MCF 10A (cell line): ENCODE data around the gene PHC1. TPM values are rescaled to one million over a fixed set of nuclear protein-coding genes. Genes with fewer than 3 reads are reported as not detected.

ENCODE experiments used
- BruUV-seq: library from RNA; stranded (reverse); fragments of 400-500 nt; replicated peaks from 2 replicates; lab custom pipeline; 2021; lab: Mats Ljungman, UMichigan
- CTCF ChIA-PET: fragments of 300-600 bp; sonication (Branson Sonifier 250); formaldehyde crosslinking; extraction: SDS; loops from one replicate; lab custom pipeline; 2021; ENCODE audit warnings: antibody characterized with exemption, inconsistent platforms; lab: Yijun Ruan, JAX
- POLR2A ChIA-PET: fragments of 300-600, 350-650 bp; sonication (Branson Sonifier 250); formaldehyde crosslinking; extraction: SDS; loops from one replicate; lab custom pipeline; 2020; ENCODE audit warnings: antibody characterized with exemption, inconsistent platforms; lab: Yijun Ruan, JAX
- DNase-seq: peaks from one replicate; pipeline ENCODE4 v3.0.0-alpha.2; 2018; ENCODE audit not compliant: unreplicated experiment
- H3K27ac Mint-ChIP-seq: one replicate; pipeline ENCODE4 v1.8.0; 2022; ENCODE audit warnings: mild to moderate bottlenecking, low read depth, mixed read lengths; ENCODE audit not compliant: unreplicated experiment
- H3K27me3 Mint-ChIP-seq: one replicate; pipeline ENCODE4 v1.8.0; 2022; ENCODE audit warnings: mixed read lengths; ENCODE audit not compliant: insufficient read depth, unreplicated experiment
- H3K36me3 Mint-ChIP-seq: one replicate; pipeline ENCODE4 v1.8.0; 2022; ENCODE audit warnings: mild to moderate bottlenecking, moderate library complexity, mixed read lengths; ENCODE audit not compliant: insufficient read depth, unreplicated experiment
- H3K4me1 Mint-ChIP-seq: one replicate; pipeline ENCODE4 v1.8.0; 2022; ENCODE audit warnings: mixed read lengths; ENCODE audit not compliant: insufficient read depth, unreplicated experiment
- H3K4me3 Mint-ChIP-seq: one replicate; pipeline ENCODE4 v1.8.0; 2022; ENCODE audit warnings: mild to moderate bottlenecking, moderate library complexity, mixed read lengths; ENCODE audit not compliant: unreplicated experiment
- H3K9me3 Mint-ChIP-seq: one replicate; pipeline ENCODE4 v1.8.0; 2022; ENCODE audit warnings: mixed read lengths; ENCODE audit not compliant: unreplicated experiment
- intact Hi-C: fragments of 100-400 bp; cut with micrococcal nuclease; formaldehyde crosslinking; loops from 2 replicates; pipeline ENCODE4 v1.14.1; 2022
- total RNA-seq: library from RNA; stranded (reverse); gene quantifications from 2 replicates; pipeline ENCODE4 v1.2.3, GENCODE V29; 2022
- TF ChIP-seq, protein P1 (sequence below): fragments of 200-600 bp; IDR thresholded peaks from one replicate; pipeline ENCODE4 v1.8.0; 2022; ENCODE audit warnings: antibody characterized with exemption, mild to moderate bottlenecking; ENCODE audit not compliant: unreplicated experiment

PHC1 gene
- total RNA-seq, 1 experiment from 2014 or later = 23.0 TPM

DNA sequence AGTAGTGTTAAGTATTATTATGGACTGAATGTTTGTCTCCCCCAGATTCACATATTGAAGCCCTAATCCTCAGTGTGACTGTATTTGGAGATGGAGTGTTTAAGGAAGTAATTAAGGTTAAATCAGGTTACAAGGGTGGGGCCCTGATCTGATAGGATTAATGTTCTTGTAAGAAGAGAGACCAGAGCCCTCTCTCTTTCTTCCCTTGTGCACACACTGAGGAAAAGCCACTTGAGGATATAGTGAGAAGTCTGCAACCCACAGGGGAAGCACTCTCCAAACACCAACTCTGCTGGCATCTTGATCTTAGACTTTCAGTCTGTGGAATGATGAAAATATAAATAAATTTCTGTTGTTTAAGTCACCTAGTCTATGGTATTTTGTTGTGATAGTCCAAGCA is 72.9 kb downstream of the PHC1 start:
- Mint-ChIP-seq H3K9me3 (no peaks in the 10 kb centered on the region), H3K27ac (no peak overlapping the region), H3K27me3 (no peaks in the 10 kb centered on the region), H3K36me3 (no peaks in the 10 kb centered on the region), H3K4me1 (no peaks in the 10 kb centered on the region), H3K4me3 (no peak overlapping the region)
- DNase-seq = no peak
- CTCF ChIA-PET = no interaction called here
- BruUV-seq = no TSS peak
- POLR2A ChIA-PET = no interaction called here
- TF ChIP-seq, protein P1, sequence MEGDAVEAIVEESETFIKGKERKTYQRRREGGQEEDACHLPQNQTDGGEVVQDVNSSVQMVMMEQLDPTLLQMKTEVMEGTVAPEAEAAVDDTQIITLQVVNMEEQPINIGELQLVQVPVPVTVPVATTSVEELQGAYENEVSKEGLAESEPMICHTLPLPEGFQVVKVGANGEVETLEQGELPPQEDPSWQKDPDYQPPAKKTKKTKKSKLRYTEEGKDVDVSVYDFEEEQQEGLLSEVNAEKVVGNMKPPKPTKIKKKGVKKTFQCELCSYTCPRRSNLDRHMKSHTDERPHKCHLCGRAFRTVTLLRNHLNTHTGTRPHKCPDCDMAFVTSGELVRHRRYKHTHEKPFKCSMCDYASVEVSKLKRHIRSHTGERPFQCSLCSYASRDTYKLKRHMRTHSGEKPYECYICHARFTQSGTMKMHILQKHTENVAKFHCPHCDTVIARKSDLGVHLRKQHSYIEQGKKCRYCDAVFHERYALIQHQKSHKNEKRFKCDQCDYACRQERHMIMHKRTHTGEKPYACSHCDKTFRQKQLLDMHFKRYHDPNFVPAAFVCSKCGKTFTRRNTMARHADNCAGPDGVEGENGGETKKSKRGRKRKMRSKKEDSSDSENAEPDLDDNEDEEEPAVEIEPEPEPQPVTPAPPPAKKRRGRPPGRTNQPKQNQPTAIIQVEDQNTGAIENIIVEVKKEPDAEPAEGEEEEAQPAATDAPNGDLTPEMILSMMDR = no peak
- intact Hi-C loops = no loop called here

DNA sequence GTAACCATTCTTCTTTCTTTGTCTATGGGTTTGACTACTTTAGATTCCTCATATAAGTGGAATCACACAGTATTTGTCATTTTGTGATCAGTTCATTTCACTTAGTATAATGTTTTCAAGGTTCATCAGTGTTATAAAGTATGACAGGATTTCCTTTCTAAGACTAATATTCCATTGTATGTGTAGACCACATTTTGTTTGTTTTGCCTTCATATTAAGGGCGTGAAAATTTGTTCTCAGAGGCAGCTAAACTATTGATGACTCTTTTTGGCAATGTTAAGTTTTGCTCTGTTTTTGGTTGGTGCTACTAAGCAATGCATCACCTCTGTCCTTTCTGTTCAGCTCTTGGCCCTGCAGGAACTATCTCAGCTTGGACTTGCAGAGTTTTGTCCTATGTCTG is 73.4 kb downstream of the PHC1 start:
- no TSS peak for BruUV-seq
- no peaks in the 10 kb centered on the region for H3K4me1 Mint-ChIP-seq
- no peak for DNase-seq
- H3K27me3 Mint-ChIP-seq = no peaks in the 10 kb centered on the region
- no peak overlapping the region for H3K27ac Mint-ChIP-seq
- H3K36me3 Mint-ChIP-seq = no peaks in the 10 kb centered on the region
- H3K4me3 Mint-ChIP-seq = no peak overlapping the region
- ChIA-PET CTCF (no interaction called here), POLR2A (no interaction called here)
- TF ChIP-seq, protein P1 = no peak
- no peaks in the 10 kb centered on the region for H3K9me3 Mint-ChIP-seq
- intact Hi-C loops = no loop called here

DNA sequence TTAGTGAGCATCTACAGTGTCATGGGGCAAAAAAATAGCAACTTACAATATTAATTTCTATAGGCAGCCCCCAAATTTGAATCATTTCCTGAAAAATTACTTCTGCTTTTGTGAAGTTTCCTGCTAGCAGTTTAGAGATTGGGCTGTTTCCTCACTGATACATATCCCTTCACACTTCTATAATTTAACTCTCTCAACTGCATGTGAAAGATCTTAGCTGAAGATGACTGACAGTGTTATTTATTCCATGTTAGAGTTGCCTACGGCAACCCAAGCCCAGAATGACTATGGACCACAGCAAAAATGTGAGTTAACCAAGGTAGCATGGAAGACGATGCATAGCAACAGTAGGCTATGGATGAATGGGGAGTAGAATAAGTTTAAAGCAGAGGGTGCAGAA is 75.1 kb downstream of the PHC1 start, which contains the start of gene KLRG1:
KLRG1 (plus strand) TSS at position 134 of the 400 bp plus-strand sequence; CDS start at position 224, 90 bp downstream.
- Mint-ChIP-seq H3K4me3 (no peak within 1 kb of the TSS), H3K36me3 (no peaks in the 10 kb centered on the region), H3K4me1 (no peaks in the 10 kb centered on the region), H3K27ac (no peak within 1 kb of the TSS), H3K27me3 (no peaks in the 10 kb centered on the region), H3K9me3 (no peaks in the 10 kb centered on the region)
- ChIA-PET POLR2A (no interaction called here), CTCF (interaction anchor here (0.7 kb wide), 1 partner anchor 43 kb away, joined by 3 read pairs; no protein-coding TSS in a partner anchor)
- BruUV-seq = no TSS peak
- TF ChIP-seq, protein P1 = no peak
- intact Hi-C loops = no loop called here
- DNase-seq = no peak

Other genes starting within 250 kb of the PHC1 start
- 32.7 and 34.4 TPM in 2 replicates for gene RIMKLB, start 216.5 kb upstream of the PHC1 start, total RNA-seq
- not detected in 2 replicates for gene A2ML1, start 91.9 kb upstream of the PHC1 start, total RNA-seq
- 130 and 159 TPM in 2 replicates for gene M6PR, start 35.1 kb downstream of the PHC1 start, total RNA-seq
- gene KLRG1, start 75.0 kb downstream of the PHC1 start, total RNA-seq = 1.7 and 1.9 TPM in 2 replicates
- not detected in 2 replicates for gene A2M, start 201.4 kb downstream of the PHC1 start, total RNA-seq